GM18868 (cell line): ENCODE results near the gene FBXL3.
"Not testable (repeated sequence)": the region's sequence is repeated elsewhere in the genome, so short reads cannot be mapped to it uniquely, and the experiment has no call there.

ENCODE experiments used
- ATAC-seq: cut with Tn5 transposase; IDR thresholded peaks from one replicate; pipeline ENCODE4 v1.9.1; 2021; ENCODE audit warnings: mild to moderate bottlenecking, moderate library complexity; ENCODE audit not compliant: unreplicated experiment

FBXL3 gene

DNA sequence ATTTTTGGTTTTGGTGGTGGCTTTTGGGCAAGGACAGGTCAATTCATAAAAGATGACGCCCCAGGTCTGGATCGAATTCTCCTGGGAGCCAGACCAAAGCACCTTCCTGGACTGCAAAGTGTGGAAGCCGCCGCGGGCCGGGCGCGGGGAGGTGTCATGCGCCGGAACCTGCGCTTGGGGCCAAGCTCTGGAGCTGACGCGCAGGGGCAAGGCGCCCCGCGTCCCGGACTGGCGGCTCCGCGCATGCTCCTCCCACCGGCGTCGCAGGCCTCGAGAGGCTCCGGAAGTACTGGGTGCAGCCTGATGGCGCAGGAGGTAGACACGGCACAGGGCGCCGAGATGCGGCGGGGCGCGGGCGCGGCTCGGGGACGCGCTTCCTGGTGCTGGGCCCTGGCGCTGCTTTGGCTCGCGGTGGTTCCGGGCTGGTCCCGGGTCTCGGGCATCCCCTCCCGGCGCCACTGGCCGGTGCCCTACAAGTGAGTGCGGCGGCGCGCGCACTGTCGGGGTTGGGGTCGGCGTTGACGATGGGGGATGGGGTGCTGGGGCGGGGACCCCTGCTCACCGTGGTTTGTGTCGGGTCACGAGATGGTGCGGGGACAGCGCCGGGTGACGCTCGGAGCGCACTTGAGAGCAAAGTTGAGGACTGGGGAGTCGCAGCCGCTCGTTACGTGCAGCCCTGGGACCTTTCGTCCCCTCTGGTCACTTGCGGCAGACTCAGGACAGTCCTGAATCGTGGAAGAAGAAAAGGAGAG lies 35.0 kb downstream of the FBXL3 start, which contains the start of gene CLN5:
TSS of gene CLN5 (plus strand) at position 286 of the 752 bp plus-strand sequence. CDS start at position 304, 18 bp downstream.
- ATAC-seq: peak; percentile 99

DNA sequence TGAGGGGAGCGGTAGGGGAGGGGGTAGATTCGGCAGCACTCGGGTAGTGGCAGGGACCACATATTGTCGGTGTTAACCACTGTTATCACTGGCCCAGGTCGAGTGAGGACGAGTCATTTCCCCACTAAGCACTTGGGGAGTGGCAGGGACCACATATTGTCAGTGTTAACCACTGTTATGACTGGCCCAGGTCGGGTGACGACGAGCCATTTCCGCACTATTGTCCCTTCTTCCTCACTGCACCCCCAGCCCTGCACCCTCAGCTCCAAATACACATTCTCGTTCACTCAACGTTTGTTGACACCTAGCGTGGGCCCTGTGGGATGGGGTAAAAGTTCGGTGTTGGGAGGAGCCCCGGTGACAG lies 35.5 kb downstream of the FBXL3 start:
- ATAC-seq: peak; percentile 15

DNA sequence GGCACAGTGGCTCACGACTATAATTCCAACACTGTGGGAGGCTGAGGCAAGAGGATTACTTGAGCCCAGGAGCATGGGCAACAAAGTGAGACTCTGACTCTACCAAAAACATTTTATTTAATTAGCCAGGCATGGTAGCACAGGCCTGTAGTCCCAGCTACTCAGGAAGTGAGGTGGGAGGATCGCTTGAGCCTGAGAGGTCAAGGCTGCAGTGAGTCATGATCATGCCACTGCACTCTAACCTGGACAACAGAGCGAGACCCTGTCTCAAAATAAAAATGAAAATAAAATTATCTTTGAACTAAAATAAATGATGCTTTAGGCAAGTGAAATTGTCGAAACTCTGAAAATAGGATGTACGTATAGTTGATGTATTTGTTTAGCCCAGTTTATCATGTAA lies 43.3 kb downstream of the FBXL3 start:
- ATAC-seq: no peak

DNA sequence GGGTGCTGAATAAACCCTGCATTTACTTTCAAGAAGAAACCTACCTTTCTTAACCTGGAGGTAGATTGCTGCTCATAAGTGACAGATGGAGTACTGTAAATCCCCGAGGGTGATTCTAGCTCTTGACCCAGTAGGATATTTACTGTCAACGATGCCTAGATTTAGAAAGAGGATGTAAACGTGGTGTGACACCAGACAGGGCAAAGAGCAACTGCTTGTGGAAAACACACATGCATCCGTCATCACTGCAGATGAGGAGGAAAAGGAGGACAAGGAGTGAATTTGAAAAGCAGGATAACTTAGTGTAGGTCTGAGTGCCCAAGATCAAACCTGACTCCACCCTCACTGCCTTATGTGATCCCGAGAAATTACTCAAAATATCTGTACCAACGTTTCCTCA lies 44.9 kb downstream of the FBXL3 start:
- ATAC-seq: no peak

DNA sequence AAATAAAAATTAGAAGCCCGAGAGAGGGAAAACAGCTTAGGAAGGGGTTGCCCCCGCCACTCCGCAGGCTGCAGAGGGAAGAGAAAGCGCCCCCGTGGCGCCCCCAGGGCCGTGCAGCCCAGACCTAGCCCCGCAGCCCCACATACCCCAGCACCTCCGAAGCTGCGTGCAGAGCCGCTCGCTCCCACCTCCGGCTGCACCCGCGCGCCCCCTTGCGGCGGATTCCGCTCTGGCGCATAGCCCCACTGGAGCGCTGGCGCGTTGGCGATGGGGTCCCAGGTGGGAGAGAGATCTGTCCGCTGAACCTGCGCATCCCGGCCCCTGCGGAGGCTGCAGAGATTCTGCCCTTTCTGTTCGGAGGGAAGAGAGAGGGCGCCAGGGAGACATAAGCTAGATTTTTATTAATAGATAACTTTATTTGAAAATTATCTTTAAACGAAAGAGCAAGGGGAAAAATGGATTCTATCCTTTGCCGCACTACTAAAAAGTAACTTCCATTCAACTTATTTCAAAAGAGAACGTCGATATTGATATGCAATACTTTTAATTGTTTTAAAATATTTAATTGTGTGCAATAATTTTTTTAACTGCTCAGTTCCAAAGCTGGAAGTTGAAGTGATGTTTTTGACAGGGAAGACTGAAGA lies 46.8 kb downstream of the FBXL3 start:
- peak; percentile 99 for ATAC-seq

DNA sequence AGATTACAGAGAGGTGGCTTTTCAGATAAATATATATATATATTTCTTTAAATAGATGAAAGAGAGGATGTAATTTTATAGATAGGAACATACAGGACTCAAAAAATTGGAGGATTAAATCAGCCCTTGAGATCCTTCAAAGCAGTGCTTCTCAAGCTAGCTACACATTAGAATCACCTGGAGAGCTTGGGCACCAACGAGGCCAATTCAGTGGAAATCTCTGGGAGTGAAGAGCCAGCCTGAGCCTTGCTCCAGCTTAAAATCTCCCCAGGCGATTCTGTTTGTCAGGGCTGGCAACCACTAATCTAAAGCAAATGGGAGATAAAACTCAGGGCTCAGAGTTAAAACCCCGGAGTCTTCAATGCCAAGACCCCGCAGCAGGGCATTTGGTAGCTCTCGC lies 50.0 kb downstream of the FBXL3 start:
- no peak for ATAC-seq

DNA sequence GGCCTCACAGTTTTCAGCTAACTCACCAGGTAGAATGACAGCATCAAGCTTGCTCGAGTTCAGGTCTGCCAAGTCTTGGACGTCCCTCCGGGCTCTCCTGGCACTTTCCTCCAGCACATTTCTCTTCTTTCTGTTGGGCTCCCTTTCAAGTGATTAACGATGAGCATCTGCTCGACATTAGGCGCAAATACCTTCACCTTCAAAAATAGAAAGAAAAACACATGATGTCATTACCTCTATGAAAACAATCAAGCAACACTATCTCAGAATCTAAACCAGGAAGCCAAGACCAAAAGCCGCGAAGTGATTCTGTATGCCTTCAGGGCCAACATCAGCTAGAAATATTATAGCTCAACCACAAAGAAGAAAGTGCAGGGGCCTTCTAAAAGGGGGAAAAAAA lies 50.5 kb downstream of the FBXL3 start:
- ATAC-seq: no peak

DNA sequence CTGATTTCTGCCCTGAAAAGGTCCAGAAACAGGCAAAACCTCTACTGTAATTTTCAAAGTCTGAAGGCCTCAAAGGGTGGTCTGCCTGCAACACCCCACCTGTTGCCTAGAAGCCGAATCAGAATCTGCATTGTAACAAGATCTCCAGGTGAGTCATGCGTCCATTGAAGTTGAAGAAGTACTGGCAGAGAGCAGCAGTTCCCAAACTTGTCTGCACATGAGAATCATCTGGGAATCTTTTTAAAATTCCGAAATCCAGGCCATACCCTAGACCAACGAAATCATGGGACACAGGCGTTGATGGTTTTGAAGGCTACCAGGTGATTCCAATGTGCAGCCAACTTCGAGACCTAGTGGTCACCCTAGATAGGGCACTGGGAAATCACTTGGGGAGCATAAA lies 51.1 kb downstream of the FBXL3 start:
- no peak for ATAC-seq

DNA sequence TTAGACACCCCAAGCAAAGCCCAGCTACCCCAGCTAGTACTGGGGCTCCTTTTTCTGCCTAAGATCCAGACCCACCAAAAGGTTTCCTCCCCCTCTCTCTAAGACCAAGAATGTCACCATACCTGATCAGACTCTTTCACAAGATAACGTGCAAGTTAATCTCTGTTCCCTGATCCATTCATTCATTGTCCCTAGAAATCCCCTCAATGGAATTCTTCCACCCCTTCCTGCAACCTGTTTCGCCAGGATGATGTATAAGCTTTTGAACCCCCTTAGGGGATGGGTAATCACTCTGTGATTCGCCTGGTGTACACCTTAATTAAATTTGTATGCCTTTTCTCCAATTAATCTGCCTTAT lies 52.4 kb downstream of the FBXL3 start:
- ATAC-seq: no peak

DNA sequence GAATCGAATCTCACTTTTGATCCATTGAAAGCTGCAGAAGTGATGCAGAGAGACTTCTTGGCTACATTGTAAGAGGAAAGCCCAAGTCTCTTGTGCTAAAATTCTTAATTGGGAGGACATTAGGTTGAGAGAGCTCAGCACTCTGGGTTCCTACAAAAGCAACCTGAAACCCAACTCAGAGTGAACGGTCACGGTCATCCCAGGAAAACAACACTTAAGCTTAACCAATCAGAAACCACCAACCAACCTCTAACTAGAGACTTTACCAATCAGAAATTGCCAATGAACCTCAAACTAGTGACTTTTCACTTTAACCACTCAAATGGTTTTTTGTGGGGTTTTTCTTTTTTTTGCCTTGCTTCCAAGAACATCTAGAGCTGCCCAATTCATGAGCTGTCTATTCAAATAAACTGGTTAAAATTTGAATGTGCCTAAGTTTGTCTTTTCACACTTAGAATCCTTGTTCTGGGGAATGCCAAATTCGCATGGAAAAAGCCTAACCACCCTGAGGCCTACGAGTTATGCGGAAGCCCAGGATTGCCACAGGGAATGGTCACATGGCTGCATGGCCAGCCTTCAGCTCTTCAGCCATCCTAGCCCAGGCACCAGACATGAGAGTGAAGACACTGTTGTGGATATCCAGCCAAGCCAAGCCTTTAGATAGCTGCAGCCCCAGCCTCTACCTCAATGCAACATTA lies 52.9 kb downstream of the FBXL3 start:
- no peak for ATAC-seq

DNA sequence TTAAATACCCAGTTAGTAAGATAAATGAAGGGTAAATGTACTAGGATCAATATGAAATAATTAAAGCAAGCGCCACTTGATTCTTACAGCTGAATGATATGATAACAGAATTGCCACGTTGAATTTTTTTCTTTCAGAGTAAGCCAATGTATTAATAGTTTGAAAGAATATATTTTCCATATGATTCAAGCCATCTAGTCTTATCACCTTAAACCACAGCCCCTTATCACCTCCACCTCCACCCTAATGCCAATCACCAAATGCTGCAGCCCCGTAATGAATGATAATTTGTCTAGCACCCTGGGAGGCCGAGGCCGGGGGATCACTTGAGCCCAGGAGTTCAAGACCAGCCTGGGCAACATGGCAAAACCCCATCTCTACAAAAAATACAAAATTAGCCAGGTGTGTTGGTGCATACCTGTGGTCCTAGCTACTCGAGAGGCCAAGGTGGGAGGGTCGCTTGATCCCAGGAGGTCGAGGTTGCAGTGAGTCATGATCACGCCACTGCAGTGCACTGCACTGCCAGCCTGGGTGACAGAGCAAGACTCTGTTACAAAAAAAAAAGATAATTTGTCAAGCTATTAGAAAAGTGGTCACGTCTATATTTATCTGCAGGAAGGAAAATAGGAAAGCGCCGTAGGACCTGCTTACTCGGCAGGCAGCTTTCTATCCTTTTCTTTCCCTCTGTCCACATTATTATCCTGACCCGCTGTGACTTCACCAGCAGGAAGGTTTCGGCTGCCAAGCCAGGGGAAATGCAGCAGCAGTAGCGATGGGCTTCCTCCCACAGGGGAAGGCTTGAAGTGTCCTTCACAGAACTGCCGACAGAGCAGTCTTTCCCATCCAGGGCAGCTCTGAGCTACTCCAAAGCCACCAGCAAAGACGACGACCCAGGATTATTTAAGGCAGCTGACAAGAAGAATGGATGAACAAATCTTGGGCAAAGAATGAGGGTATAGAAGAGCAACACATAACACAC lies 54.8 kb downstream of the FBXL3 start:
- ATAC-seq: no peak

DNA sequence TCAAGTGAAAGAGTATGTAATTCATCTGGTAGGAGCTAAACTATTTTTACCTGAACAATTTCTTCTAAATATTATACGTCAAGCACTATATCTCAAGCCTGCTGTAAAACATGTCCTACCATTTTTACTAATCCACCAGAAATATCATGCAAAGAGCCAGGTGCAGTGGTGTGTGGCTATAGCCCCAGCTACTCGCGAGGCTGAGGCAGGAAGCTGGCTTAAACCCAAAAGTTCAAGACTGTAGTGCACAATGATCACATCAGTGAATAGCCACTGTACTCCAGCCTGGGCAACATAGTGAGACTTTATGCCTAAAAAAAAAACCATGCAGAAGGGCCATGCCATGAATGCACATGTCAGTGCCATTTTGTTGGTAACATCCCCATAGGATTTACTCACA lies 55.7 kb downstream of the FBXL3 start:
- peak; percentile 83 for ATAC-seq

DNA sequence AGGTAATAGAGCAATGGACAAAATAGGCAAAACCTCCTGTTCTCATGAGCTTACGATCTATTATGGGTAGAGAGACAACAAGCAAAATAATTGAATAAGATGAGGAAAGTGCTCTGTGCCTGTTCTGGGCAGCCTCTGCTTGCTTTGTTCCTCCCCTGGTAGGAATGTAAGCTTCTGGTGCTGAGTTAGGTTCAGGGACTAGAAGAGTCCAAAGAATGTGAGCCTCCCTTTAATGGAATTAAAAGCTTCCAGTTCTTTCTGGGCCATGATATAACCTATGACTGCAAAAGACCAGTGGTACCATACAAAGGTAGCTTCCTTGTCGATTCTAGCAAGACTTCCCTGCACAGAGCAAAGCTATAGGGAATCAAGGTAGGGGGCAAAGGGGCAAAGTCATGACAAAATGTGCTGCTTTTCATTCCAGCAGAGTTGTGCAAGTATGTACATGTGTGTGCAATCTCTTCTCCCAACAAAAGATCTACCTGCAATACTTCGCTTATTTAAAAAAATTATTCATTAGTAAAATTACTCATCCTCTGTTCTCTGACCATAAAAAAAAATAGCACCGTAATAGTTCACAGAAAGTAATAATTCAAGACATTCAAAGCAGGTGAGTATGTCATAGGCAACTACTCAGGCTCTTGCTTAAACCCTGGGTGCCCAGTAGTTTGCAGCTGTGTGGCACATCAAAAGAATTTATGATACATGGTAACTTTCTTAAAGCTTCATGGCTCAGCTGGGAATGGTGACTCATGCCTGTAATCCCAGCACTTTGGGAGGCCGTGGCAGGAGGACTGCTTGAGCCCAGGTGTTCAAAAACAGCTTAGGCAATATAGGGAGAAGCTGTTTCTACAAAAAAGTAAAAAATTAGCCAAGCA lies 57.2 kb downstream of the FBXL3 start:
- no peak for ATAC-seq

DNA sequence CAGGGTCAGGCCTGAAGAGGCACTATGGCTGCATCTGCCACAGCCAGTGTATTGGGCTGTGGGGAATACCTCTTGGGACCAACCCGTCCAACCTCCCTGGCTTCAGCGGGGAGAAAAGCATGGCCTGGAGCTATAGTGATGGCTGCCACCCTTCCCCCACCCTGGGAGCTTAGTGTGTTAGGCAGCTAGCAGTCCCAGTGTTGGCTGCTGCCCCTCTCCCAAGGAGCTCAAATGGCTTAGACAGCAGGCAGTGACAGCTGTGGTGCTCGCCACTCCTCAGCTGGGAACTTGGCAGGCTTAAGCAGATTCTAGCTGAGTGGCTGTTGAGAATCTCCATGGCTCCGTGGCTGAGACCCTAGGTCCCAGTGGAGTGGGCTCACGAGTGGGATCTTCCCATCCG lies 58.9 kb downstream of the FBXL3 start:
- no peak for ATAC-seq

DNA sequence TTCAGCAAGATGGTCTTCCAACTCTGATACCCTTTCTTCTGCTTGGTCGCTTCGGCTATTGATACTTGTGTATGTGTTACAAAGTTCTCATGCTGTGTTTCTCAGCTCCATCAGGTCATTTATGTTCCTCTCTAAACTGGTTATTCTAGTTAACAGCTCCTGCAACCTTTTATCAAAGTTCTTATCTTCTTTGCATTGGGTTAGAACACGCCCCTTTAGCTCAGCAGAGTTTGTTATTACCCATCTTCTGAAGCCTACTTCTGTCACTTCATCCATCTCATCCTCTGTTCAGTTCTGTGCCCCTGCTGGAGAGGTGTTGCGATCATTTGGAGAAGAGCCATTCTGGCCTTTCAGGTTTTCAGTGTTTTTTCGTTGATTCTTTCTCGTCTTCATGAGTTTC lies 59.9 kb downstream of the FBXL3 start:
- ATAC-seq: no peak

DNA sequence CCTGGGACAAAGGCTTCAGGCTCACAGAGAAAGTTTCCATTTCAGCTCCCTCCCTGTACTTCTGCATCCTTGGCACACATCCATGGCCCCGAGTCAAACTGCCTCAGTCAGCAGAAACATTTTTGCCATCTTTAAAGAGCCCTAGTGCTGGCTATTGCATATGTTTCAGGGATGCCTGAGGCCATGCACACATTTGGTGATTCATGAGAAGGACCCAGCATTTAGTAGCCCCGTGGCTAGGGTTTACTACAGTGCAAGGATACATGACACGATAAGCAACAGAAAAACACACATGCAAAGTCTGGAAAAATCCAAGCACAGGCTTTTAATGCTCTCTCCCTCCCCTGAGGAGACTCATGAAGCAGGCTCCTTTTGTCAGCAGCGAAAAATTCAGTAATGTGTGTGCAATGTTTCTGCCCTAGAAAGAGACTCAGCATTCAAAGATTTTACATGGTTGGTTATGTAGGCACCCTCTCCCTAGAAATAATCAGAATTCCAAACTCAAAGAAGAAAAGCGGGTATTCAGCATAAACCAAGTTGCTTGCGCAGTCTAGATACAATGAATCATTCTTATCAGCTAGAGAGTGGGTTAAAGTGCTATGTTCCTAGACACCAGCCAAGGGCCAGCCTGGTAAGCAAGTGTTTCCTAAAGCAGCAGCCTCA lies 61.1 kb downstream of the FBXL3 start:
- no peak for ATAC-seq

DNA sequence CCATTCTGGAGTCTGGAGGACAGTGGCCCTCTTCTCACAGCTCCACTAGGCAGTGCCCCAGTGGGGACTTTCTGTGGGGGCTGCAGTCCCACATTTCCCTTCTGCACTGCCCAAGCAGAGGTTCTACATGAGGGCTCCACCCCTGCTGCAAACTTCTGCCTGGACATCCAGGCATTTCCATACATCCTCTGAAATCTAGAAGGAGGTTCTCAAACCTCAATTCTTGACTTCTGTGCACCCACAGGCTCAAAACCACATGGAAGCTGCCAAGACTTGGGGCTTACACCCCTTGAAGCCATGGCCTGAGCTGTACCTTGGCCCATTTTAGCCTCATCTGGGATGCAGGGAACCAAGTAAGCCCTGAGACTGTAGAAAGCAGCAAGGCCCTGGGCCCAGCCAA lies 67.2 kb downstream of the FBXL3 start:
- not testable (repeated sequence) for ATAC-seq

DNA sequence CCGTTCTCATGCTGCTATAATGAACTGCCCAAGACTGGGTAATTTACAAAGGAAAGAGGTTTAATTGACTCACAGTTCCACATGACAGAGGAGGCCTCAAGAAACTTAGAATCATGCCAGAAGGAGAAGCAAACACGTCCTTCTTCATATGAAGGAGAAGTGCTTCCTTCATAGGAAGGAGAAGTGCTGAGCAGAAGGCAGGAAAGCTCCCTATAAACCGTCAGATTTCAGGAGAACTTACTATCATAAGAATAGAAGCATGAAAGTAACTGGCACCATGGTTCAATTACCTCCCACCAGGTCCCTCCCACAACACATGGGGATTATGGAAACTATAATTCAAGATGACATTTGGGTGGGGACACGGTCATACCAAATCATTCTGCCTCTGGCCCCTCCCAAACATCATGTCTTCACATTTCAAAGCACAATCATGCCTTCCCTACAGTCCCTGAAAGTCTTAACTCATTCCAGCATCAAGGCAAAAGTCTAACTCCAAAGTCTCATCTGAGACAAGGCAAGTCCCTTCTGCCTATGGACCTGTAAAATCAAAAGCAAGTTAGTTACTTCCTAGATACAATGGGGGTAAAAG lies 68.0 kb downstream of the FBXL3 start:
- ATAC-seq: no peak

DNA sequence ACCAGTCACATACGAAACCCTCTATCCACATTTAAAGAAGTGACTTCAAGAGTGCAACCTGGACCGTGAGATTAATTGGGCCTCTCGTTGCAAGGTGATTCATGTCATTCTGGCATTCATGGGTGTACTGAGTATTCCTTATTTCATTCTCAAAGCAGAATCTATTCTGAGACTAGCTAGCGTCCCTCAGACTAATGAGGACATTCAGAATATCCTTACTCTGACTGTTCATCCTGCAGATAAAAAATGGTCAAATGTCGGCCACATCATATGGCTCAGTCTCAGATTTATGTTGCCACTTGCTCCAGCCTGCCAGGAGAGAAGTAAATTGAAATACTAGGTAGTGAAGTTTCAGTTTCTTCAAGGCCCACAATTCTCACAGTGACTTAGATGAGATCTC lies 71.3 kb downstream of the FBXL3 start:
- ATAC-seq: no peak
